ENCODE results near the gene SRRM3. TPM values are rescaled to one million over a fixed set of nuclear protein-coding genes. Genes with fewer than 3 reads are reported as not detected.

SRRM3 gene
- total RNA-seq, 1 donor from 2014 or later: 2.2 TPM

DNA sequence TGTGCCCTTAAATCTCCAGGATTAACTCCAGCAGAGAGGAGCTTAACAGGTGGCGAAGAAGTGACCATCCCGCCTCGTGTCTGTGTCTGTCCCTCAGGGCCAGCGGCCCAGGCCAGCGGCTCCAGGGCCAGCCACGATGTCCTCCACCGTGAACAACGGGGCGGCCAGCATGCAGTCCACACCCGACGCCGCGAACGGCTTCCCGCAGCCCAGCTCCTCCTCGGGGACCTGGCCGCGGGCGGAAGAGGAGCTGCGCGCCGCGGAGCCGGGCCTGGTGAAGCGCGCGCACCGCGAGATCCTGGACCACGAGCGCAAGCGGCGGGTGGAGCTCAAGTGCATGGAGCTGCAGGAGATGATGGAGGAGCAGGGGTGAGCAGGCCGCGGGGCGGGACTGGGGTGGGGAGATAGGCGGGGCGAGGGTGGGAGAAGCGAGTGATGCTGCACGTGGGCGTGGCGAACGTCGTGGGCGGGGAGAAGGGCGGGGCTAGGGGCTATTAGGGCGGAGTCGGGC is 33.3 kb downstream of the SRRM3 start:
- H3K27me3 ChIP-seq: peaks cover 19% of the 10 kb centered on the region
- no peaks in the 10 kb centered on the region for H4K20me1 ChIP-seq (ENCODE audit: low read depth)
- Mint-ChIP-seq H3K36me3 (no peaks in the 10 kb centered on the region), H3K4me1 (peaks cover 53% of the 10 kb centered on the region), H3K9me3 (no peaks in the 10 kb centered on the region), H3K4me3 (peak overlapping the region; percentile 75), H3K27ac (peak overlapping the region; percentile 51), H3K27me3 (ENCODE audit: insufficient read depth, low read depth) (peaks cover 34% of the 10 kb centered on the region)
- H3K4me3 ChIP-seq: peak overlapping the region; percentile 45
- H3K36me3 ChIP-seq: no peaks in the 10 kb centered on the region
- H3K27ac ChIP-seq: no peak overlapping the region
- peaks cover 24% of the 10 kb centered on the region for H3F3A ChIP-seq (ENCODE audit: low read depth)
- TF ChIP-seq, protein P1, sequence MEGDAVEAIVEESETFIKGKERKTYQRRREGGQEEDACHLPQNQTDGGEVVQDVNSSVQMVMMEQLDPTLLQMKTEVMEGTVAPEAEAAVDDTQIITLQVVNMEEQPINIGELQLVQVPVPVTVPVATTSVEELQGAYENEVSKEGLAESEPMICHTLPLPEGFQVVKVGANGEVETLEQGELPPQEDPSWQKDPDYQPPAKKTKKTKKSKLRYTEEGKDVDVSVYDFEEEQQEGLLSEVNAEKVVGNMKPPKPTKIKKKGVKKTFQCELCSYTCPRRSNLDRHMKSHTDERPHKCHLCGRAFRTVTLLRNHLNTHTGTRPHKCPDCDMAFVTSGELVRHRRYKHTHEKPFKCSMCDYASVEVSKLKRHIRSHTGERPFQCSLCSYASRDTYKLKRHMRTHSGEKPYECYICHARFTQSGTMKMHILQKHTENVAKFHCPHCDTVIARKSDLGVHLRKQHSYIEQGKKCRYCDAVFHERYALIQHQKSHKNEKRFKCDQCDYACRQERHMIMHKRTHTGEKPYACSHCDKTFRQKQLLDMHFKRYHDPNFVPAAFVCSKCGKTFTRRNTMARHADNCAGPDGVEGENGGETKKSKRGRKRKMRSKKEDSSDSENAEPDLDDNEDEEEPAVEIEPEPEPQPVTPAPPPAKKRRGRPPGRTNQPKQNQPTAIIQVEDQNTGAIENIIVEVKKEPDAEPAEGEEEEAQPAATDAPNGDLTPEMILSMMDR (IDR thresholded peaks at IDR 0.05): no peak
- no peak for TF ChIP-seq EZH2 (IDR thresholded peaks at IDR 0.05)
- TF ChIP-seq EZH2phosphoT487 (IDR thresholded peaks at IDR 0.05): no peak
- no peaks in the 10 kb centered on the region for H3K79me2 ChIP-seq (ENCODE audit: low read depth)
- H2AFZ ChIP-seq (replicated peaks): peak overlapping the region; percentile 27
- no peak overlapping the region for H3K9ac ChIP-seq
- H3K4me2 ChIP-seq: peak overlapping the region; percentile 74
- DNase-seq (ENCODE audit: low spot score): peak; percentile 90
- H3K4me1 ChIP-seq: peaks cover 18% of the 10 kb centered on the region
- no peaks in the 10 kb centered on the region for H3K9me3 ChIP-seq (ENCODE audit: low read depth)

DNA sequence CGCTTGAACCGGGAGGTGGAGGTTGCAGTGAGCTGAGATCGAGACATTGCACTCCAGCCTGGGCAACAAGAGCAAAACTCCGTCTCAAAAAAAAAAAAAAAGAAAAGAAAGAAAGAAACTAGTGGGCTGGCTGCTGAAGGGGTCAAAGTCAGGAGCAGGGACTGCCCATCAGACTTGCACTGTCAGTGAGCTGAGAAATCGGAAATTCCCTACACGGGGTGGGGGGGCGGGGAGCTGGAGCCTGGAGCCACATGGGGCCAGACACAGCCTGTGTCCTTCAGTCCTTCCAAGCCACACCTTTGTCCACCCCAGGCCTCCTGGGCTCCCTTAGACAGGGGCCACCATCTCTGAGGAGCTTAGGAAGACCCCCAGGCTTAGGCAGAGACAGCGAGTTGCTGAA is 34.5 kb downstream of the SRRM3 start:
- DNase-seq (ENCODE audit: low spot score): no peak
- Mint-ChIP-seq H3K4me1 (peaks cover 51% of the 10 kb centered on the region), H3K4me3 (no peak overlapping the region), H3K27ac (no peak overlapping the region), H3K27me3 (ENCODE audit: insufficient read depth, low read depth) (peaks cover 25% of the 10 kb centered on the region), H3K9me3 (no peaks in the 10 kb centered on the region), H3K36me3 (no peaks in the 10 kb centered on the region)
- H3K27ac ChIP-seq: no peak overlapping the region
- TF ChIP-seq EZH2phosphoT487 (IDR thresholded peaks at IDR 0.05) (no peak), EZH2 (IDR thresholded peaks at IDR 0.05) (no peak)
- TF ChIP-seq, protein P1 (IDR thresholded peaks at IDR 0.05): no peak
- no peaks in the 10 kb centered on the region for H3K36me3 ChIP-seq
- H3K27me3 ChIP-seq: peaks cover 14% of the 10 kb centered on the region
- H3K4me3 ChIP-seq: no peak overlapping the region
- H3K9me3 ChIP-seq (ENCODE audit: low read depth): no peaks in the 10 kb centered on the region
- no peak overlapping the region for H3K9ac ChIP-seq
- peaks cover 18% of the 10 kb centered on the region for H3K4me1 ChIP-seq
- H3F3A ChIP-seq (ENCODE audit: low read depth): peaks cover 24% of the 10 kb centered on the region
- H2AFZ ChIP-seq (replicated peaks): no peak overlapping the region
- H3K4me2 ChIP-seq: no peak overlapping the region
- no peaks in the 10 kb centered on the region for H4K20me1 ChIP-seq (ENCODE audit: low read depth)
- no peaks in the 10 kb centered on the region for H3K79me2 ChIP-seq (ENCODE audit: low read depth)

DNA sequence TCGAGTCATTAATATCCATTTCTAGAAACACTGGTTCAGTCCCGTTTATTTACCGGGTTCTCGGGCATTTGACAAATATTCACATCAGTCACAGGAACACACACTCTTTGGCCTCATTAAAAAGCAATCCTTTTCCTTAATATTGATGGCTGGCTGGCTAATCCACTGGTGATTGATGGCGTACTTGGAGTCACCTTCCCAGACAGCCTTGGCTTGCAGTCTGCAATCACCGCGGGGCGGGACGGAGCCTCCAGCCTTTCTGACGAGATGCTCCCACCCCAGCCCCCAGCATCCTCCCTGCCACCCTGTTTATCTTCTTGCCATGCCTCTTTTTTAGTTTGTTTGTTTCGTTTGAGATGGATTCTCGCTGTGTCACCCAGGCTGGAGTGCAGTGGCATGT is 36.6 kb downstream of the SRRM3 start:
- peaks cover 10% of the 10 kb centered on the region for H3F3A ChIP-seq (ENCODE audit: low read depth)
- Mint-ChIP-seq H3K36me3 (no peaks in the 10 kb centered on the region), H3K27ac (peak overlapping the region; percentile 74), H3K27me3 (ENCODE audit: insufficient read depth, low read depth) (peaks cover 22% of the 10 kb centered on the region), H3K4me1 (peaks cover 32% of the 10 kb centered on the region), H3K4me3 (no peak overlapping the region), H3K9me3 (peaks cover 5% of the 10 kb centered on the region)
- no peaks in the 10 kb centered on the region for H4K20me1 ChIP-seq (ENCODE audit: low read depth)
- no peaks in the 10 kb centered on the region for H3K27me3 ChIP-seq
- no peak for DNase-seq (ENCODE audit: low spot score)
- H3K79me2 ChIP-seq (ENCODE audit: low read depth): no peaks in the 10 kb centered on the region
- H3K9ac ChIP-seq: no peak overlapping the region
- no peak overlapping the region for H3K4me3 ChIP-seq
- TF ChIP-seq EZH2phosphoT487 (IDR thresholded peaks at IDR 0.05) (no peak), EZH2 (IDR thresholded peaks at IDR 0.05) (no peak)
- TF ChIP-seq, protein P1 (IDR thresholded peaks at IDR 0.05): no peak
- no peak overlapping the region for H2AFZ ChIP-seq (replicated peaks)
- no peak overlapping the region for H3K4me2 ChIP-seq
- H3K4me1 ChIP-seq: peaks cover 18% of the 10 kb centered on the region
- no peaks in the 10 kb centered on the region for H3K36me3 ChIP-seq
- H3K9me3 ChIP-seq (ENCODE audit: low read depth): no peaks in the 10 kb centered on the region
- H3K27ac ChIP-seq: no peak overlapping the region
